Prostate gland (tissue), 2 donors: ENCODE measurements around the gene TPSD1.

Experiments used
- CTCF ChIP-seq, 4 experiments: fragments of 200-600 bp in 2 of 4; fragments of 450-650 bp in 2 of 4; sonication (generic) in 2 of 4; IDR thresholded peaks; 1 replicate in 3 of 4; 2 replicates in 1 of 4; pipeline ENCODE4 v1.5.1; 2016 to 2019; ENCODE audit warnings: antibody characterized with exemption in 4 of 4, mild to moderate bottlenecking in 2 of 4, moderate library complexity in 2 of 4
- POLR2A ChIP-seq: fragments of 450-650 bp; IDR thresholded peaks from one replicate; pipeline ENCODE4 v1.6.1; 2016; ENCODE audit warnings: antibody characterized with exemption, mild to moderate bottlenecking

- TF ChIP-seq POLR2A (no peak), CTCF (IDR thresholded peaks at IDR 0.05) (no peak)
Measured at GRCh38 chr16:1285669-1286512, 30.0 kb downstream of the TPSD1 start.
